Measurements from ENCODE around the gene EXOC6B.

EXOC6B gene

GRCh38 chr2:72207334-72207733 lies 618.5 kb downstream of the EXOC6B start:
- Histone ChIP-seq H3K4me3 (ENCODE audit: low read length in 2 of 2) (no peak overlapping the region), H3K9me3 (replicated peaks in 1 of 2; ENCODE audit: control insufficient read depth in 2 of 2, insufficient read depth in 1 of 2, low read depth in 1 of 2, low read length in 2 of 2) (no peaks in the 10 kb centered on the region), H4K91ac (ENCODE audit: low read depth, low read length, poor library complexity) (no peak overlapping the region), H3K18ac (ENCODE audit: low read length) (no peak overlapping the region), H3K27me3 (ENCODE audit: control insufficient read depth in 3 of 3, insufficient read depth in 3 of 3, low read depth in 1 of 3, low read length in 3 of 3) (no peaks in the 10 kb centered on the region), H3K79me1 (ENCODE audit: low read depth, low read length) (no peaks in the 10 kb centered on the region), H3K14ac (ENCODE audit: low read length) (no peak overlapping the region), H3K36me3 (replicated peaks in 1 of 2; ENCODE audit: control insufficient read depth in 2 of 2, insufficient read depth in 2 of 2, low read length in 2 of 2) (no peaks in the 10 kb centered on the region), H2BK5ac (ENCODE audit: low read length) (no peak overlapping the region), H2AFZ (ENCODE audit: low read length) (no peak overlapping the region), H2AK5ac (ENCODE audit: low read depth, low read length) (no peak overlapping the region), H2BK15ac (ENCODE audit: low read length) (no peak overlapping the region), H2BK12ac (ENCODE audit: low read length) (no peak overlapping the region), H4K8ac (ENCODE audit: low read depth, low read length) (no peak overlapping the region), H3K4me2 (ENCODE audit: insufficient read depth, low read length, poor library complexity, severe bottlenecking) (no peak overlapping the region), H3K4me1 (ENCODE audit: control insufficient read depth in 2 of 2, insufficient read depth in 1 of 2, low read depth in 1 of 2, low read length in 2 of 2) (no peaks in the 10 kb centered on the region), H3K23ac (ENCODE audit: low read depth, low read length, poor library complexity) (no peak overlapping the region), H3K9ac (ENCODE audit: low read depth, low read length, poor library complexity) (no peak overlapping the region), H3K27ac (replicated peaks; ENCODE audit: low read length) (no peak overlapping the region), H2BK120ac (ENCODE audit: low read depth, low read length) (no peak overlapping the region), H3K4ac (ENCODE audit: low read length) (no peak overlapping the region)
- no CpG with 5 or more reads among the region's 2 CpGs for WGBS, 2 donors (ENCODE audit: extremely low coverage in 2 of 2, insufficient read length in 2 of 2, insufficient replicate concordance in 1 of 2)
- DNase-seq (ENCODE audit: low spot score): no peak

GRCh38 chr2:72205504-72205881 lies 620.3 kb downstream of the EXOC6B start:
- H2BK12ac ChIP-seq (ENCODE audit: low read length): no peak overlapping the region
- no peak overlapping the region for H2AK5ac ChIP-seq (ENCODE audit: low read depth, low read length)
- H3K4me3 ChIP-seq (ENCODE audit: low read length in 2 of 2): no peak overlapping the region
- no peak overlapping the region for H3K27ac ChIP-seq (replicated peaks; ENCODE audit: low read length)
- no peak overlapping the region for H2BK120ac ChIP-seq (ENCODE audit: low read depth, low read length)
- H3K4ac ChIP-seq (ENCODE audit: low read length): no peak overlapping the region
- H3K4me2 ChIP-seq (ENCODE audit: insufficient read depth, low read length, poor library complexity, severe bottlenecking): no peak overlapping the region
- H3K9ac ChIP-seq (ENCODE audit: low read depth, low read length, poor library complexity): no peak overlapping the region
- no peak overlapping the region for H2BK5ac ChIP-seq (ENCODE audit: low read length)
- H4K91ac ChIP-seq (ENCODE audit: low read depth, low read length, poor library complexity): no peak overlapping the region
- H3K14ac ChIP-seq (ENCODE audit: low read length): no peak overlapping the region
- H2BK15ac ChIP-seq (ENCODE audit: low read length): no peak overlapping the region
- no peak overlapping the region for H4K8ac ChIP-seq (ENCODE audit: low read depth, low read length)
- H3K4me1 ChIP-seq (ENCODE audit: control insufficient read depth in 2 of 2, insufficient read depth in 1 of 2, low read depth in 1 of 2, low read length in 2 of 2): no peaks in the 10 kb centered on the region
- H2AFZ ChIP-seq (ENCODE audit: low read length): no peak overlapping the region
- H3K9me3 ChIP-seq (replicated peaks in 1 of 2; ENCODE audit: control insufficient read depth in 2 of 2, insufficient read depth in 1 of 2, low read depth in 1 of 2, low read length in 2 of 2): no peaks in the 10 kb centered on the region
- no peaks in the 10 kb centered on the region for H3K27me3 ChIP-seq (ENCODE audit: control insufficient read depth in 3 of 3, insufficient read depth in 3 of 3, low read depth in 1 of 3, low read length in 3 of 3)
- H3K79me1 ChIP-seq (ENCODE audit: low read depth, low read length): no peaks in the 10 kb centered on the region
- H3K23ac ChIP-seq (ENCODE audit: low read depth, low read length, poor library complexity): no peak overlapping the region
- no peak for DNase-seq (ENCODE audit: low spot score)
- no peaks in the 10 kb centered on the region for H3K36me3 ChIP-seq (replicated peaks in 1 of 2; ENCODE audit: control insufficient read depth in 2 of 2, insufficient read depth in 2 of 2, low read length in 2 of 2)
- WGBS, 2 donors (ENCODE audit: extremely low coverage in 2 of 2, insufficient read length in 2 of 2, insufficient replicate concordance in 1 of 2): no CpG with 5 or more reads among the region's 3 CpGs
- H3K18ac ChIP-seq (ENCODE audit: low read length): no peak overlapping the region

GRCh38 chr2:72204786-72205503 lies 620.9 kb downstream of the EXOC6B start:
- H3K4me1 ChIP-seq (ENCODE audit: control insufficient read depth in 2 of 2, insufficient read depth in 1 of 2, low read depth in 1 of 2, low read length in 2 of 2): no peaks in the 10 kb centered on the region
- H3K79me1 ChIP-seq (ENCODE audit: low read depth, low read length): no peaks in the 10 kb centered on the region
- H2AFZ ChIP-seq (ENCODE audit: low read length): no peak overlapping the region
- no peak overlapping the region for H2BK15ac ChIP-seq (ENCODE audit: low read length)
- H4K91ac ChIP-seq (ENCODE audit: low read depth, low read length, poor library complexity): no peak overlapping the region
- no peaks in the 10 kb centered on the region for H3K36me3 ChIP-seq (replicated peaks in 1 of 2; ENCODE audit: control insufficient read depth in 2 of 2, insufficient read depth in 2 of 2, low read length in 2 of 2)
- no CpG with 5 or more reads among the region's 3 CpGs for WGBS, 2 donors (ENCODE audit: extremely low coverage in 2 of 2, insufficient read length in 2 of 2, insufficient replicate concordance in 1 of 2)
- no peaks in the 10 kb centered on the region for H3K27me3 ChIP-seq (ENCODE audit: control insufficient read depth in 3 of 3, insufficient read depth in 3 of 3, low read depth in 1 of 3, low read length in 3 of 3)
- H3K27ac ChIP-seq (replicated peaks; ENCODE audit: low read length): no peak overlapping the region
- no peak overlapping the region for H3K4me3 ChIP-seq (ENCODE audit: low read length in 2 of 2)
- H3K23ac ChIP-seq (ENCODE audit: low read depth, low read length, poor library complexity): no peak overlapping the region
- DNase-seq (ENCODE audit: low spot score): no peak
- no peak overlapping the region for H3K4ac ChIP-seq (ENCODE audit: low read length)
- no peak overlapping the region for H3K4me2 ChIP-seq (ENCODE audit: insufficient read depth, low read length, poor library complexity, severe bottlenecking)
- H4K8ac ChIP-seq (ENCODE audit: low read depth, low read length): no peak overlapping the region
- H3K9ac ChIP-seq (ENCODE audit: low read depth, low read length, poor library complexity): no peak overlapping the region
- no peak overlapping the region for H3K14ac ChIP-seq (ENCODE audit: low read length)
- no peak overlapping the region for H3K18ac ChIP-seq (ENCODE audit: low read length)
- no peak overlapping the region for H2AK5ac ChIP-seq (ENCODE audit: low read depth, low read length)
- H2BK120ac ChIP-seq (ENCODE audit: low read depth, low read length): no peak overlapping the region
- H2BK5ac ChIP-seq (ENCODE audit: low read length): no peak overlapping the region
- no peaks in the 10 kb centered on the region for H3K9me3 ChIP-seq (replicated peaks in 1 of 2; ENCODE audit: control insufficient read depth in 2 of 2, insufficient read depth in 1 of 2, low read depth in 1 of 2, low read length in 2 of 2)
- H2BK12ac ChIP-seq (ENCODE audit: low read length): no peak overlapping the region

GRCh38 chr2:72204156-72204785 lies 621.6 kb downstream of the EXOC6B start:
- H3K36me3 ChIP-seq (replicated peaks in 1 of 2; ENCODE audit: control insufficient read depth in 2 of 2, insufficient read depth in 2 of 2, low read length in 2 of 2): no peaks in the 10 kb centered on the region
- no peak overlapping the region for H2BK120ac ChIP-seq (ENCODE audit: low read depth, low read length)
- H3K4me2 ChIP-seq (ENCODE audit: insufficient read depth, low read length, poor library complexity, severe bottlenecking): no peak overlapping the region
- no peak for DNase-seq (ENCODE audit: low spot score)
- H3K9ac ChIP-seq (ENCODE audit: low read depth, low read length, poor library complexity): no peak overlapping the region
- H3K9me3 ChIP-seq (replicated peaks in 1 of 2; ENCODE audit: control insufficient read depth in 2 of 2, insufficient read depth in 1 of 2, low read depth in 1 of 2, low read length in 2 of 2): no peaks in the 10 kb centered on the region
- H3K14ac ChIP-seq (ENCODE audit: low read length): no peak overlapping the region
- H2AK5ac ChIP-seq (ENCODE audit: low read depth, low read length): no peak overlapping the region
- H3K4me3 ChIP-seq (ENCODE audit: low read length in 2 of 2): no peak overlapping the region
- no peak overlapping the region for H3K18ac ChIP-seq (ENCODE audit: low read length)
- no peaks in the 10 kb centered on the region for H3K4me1 ChIP-seq (ENCODE audit: control insufficient read depth in 2 of 2, insufficient read depth in 1 of 2, low read depth in 1 of 2, low read length in 2 of 2)
- no peak overlapping the region for H3K23ac ChIP-seq (ENCODE audit: low read depth, low read length, poor library complexity)
- H2AFZ ChIP-seq (ENCODE audit: low read length): no peak overlapping the region
- no CpG with 5 or more reads among the region's 8 CpGs for WGBS, 2 donors (ENCODE audit: extremely low coverage in 2 of 2, insufficient read length in 2 of 2, insufficient replicate concordance in 1 of 2)
- H2BK12ac ChIP-seq (ENCODE audit: low read length): no peak overlapping the region
- H3K27ac ChIP-seq (replicated peaks; ENCODE audit: low read length): no peak overlapping the region
- no peak overlapping the region for H2BK15ac ChIP-seq (ENCODE audit: low read length)
- H3K27me3 ChIP-seq (ENCODE audit: control insufficient read depth in 3 of 3, insufficient read depth in 3 of 3, low read depth in 1 of 3, low read length in 3 of 3): no peaks in the 10 kb centered on the region
- H2BK5ac ChIP-seq (ENCODE audit: low read length): no peak overlapping the region
- no peaks in the 10 kb centered on the region for H3K79me1 ChIP-seq (ENCODE audit: low read depth, low read length)
- no peak overlapping the region for H4K91ac ChIP-seq (ENCODE audit: low read depth, low read length, poor library complexity)
- no peak overlapping the region for H3K4ac ChIP-seq (ENCODE audit: low read length)
- no peak overlapping the region for H4K8ac ChIP-seq (ENCODE audit: low read depth, low read length)

All from neuronal stem cell (in vitro differentiated cells).